GM21526 (cell line): ENCODE data around the gene CALN1.

ENCODE experiments used
- ATAC-seq: cut with Tn5 transposase; IDR thresholded peaks from one replicate; pipeline ENCODE4 v1.9.1; 2021; ENCODE audit warnings: moderate library complexity; ENCODE audit not compliant: unreplicated experiment, low FRiP score

Gene CALN1

DNA sequence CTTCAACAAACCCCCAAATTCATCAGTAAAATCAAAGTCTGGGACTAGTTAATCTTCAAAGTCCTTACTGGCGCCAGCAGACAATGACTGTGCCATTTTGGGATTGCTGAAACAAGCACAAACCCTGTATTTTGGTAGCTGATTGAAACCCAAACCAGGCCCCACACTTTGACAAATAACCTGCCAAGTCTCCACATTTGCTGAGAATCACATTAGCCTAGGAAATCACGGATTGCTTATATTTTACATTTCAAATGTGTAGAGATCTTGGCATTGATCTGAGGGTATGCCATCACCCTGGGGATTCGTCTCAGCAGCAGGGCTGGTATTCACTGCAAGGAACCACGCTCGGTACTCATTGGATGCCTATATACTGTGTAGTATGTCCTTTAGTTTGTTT lies 501.1 kb downstream of the CALN1 start:
- ATAC-seq = no peak

DNA sequence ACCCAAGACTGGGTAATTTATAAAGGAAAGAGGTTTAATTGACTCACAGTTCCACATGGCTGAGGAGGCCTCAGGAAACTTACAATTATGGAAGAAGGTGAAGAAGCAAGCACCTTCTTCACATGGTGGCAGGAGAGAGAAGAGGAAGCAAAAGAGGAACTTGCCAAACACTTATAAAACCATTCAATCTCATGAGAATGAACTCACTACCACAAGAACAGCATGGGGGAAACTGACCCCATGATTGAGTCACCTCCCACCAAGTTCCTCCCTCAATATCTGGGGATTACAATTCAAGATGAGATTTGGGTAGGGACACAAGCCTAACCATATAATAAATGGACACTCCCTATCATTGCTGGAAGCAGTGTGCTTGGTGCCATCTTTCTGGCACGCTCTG lies 506.3 kb downstream of the CALN1 start:
- ATAC-seq = no peak

DNA sequence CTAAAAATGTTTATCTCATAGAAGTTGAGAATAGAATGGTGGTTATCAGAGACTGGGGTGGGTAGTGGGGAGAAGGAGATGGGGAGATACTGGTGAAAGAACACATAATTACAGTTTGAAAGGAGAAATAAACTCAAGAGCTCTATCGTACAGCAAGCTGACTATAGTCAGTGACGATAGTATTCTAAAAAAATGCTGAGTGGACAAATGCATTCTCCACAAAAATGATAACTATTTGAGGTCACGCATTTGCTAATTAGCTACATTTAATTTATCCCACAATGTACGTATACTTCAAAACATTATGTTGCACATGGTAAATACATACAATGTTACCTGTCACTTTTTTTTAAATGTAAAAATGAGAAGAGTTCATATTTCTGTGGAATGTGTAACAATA lies 507.7 kb downstream of the CALN1 start:
- no peak for ATAC-seq

DNA sequence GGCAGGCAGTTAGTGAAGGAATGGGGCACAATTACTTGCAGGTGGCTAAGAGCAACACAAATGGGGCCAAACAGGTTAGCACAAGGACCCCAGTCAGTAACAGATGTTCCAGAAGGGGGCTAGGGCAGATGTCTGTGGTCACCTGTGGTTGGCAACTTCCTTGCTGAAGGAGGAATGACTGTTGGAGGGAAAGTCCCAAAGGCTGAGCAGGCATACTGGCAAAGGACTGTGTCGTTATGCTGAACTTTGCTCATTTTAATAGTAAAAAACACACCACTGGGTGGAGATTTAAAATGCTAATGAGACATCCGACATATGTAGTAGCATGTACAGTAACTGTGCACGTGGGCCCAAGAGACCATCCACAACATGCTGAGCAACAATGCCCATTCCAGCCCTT lies 511.6 kb downstream of the CALN1 start:
- ATAC-seq = no peak

DNA sequence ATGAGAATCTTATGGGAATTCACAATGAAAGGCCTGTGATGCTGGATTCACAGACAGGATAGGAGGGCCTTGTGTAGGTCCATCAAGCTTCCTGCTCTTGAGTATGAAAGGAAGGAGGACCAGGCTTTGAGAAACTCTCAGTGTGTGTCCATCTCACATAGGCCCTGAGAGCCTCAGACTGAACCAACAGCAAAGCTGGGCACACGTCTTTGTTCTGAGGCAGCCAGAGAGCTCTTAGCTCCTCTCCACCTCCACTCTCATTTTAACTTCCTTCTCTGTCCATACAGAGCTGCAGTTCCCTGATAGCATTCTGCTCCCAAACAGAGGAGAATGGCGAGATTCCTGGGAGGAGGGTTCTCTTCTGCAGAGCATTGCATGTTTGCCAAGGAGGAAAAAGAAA lies 515.6 kb downstream of the CALN1 start:
- ATAC-seq = no peak

DNA sequence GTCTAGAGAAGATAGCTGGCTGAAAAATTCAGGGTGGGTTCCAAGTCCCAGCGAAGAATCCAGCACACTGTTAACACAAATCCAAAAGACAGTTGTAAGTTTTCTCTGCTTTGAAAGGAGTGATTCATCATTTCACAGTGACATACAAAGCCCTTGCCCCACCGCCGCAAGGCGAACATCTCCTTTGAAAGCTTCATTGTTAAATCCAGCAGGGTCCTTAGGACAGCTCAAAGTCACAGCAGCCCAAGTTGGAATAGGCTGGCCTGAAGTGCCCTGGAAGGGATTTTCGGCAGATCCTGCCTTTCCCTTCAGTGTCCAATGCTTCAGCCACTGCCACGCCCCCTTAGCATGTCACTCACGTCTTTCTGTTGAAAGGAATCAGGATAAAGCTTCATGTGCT lies 526.1 kb downstream of the CALN1 start:
- ATAC-seq = no peak

DNA sequence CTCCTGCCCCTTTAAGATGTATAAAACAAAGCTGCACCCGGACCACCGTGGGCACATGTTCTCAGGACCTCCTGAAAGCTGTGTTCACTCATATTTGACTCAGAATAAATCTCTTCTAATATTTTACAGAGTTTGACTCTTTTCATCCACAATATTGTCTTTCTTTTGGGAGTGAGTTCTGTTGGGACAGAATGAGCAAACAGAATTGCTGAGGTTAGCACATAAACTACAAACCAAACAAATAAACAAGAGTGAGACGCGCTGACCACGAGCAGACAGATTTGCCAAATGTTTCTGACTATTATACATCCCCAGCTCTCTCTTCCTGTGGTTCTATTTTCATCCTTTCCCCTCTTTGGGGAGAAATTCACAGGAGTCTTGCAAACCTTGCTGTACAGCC lies 526.7 kb downstream of the CALN1 start:
- ATAC-seq = no peak

DNA sequence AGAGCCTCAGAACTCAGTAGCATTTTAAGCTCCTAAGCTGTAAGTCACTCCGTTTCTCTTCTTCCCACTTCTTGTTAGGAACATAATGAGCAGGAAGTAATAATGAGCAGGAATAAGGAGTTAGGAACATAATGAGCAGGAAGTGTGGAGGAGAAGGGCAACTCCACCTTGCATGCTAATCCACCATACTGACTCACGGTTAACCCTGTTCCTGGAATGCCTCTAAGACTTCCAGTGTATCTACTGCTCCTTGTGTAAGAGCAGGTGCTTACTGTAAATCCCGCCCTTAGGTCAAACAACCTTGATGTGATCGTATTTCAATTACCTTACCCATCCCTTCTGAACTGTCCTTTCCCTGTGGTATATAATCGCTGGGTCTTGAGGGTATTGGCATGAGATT lies 528.7 kb downstream of the CALN1 start:
- no peak for ATAC-seq

DNA sequence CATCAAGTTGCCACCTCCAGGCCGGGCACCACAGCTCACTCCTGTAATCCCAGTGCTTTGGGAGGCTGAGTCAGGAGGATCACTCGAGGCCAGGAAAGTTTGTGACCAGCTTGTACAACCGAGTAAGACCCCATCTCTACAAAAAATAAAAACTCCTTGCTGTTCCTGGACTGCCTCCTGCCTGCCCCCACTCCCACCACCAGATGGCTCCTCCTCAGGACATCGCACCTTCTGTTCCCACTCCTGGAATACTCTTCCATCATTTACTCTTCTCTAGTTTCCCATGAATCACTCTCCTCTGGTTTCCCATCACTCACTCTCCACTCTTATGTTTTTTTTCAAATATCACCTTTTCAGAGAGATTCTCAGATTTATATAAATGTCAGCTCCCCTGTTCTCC lies 540.7 kb downstream of the CALN1 start:
- no peak for ATAC-seq

DNA sequence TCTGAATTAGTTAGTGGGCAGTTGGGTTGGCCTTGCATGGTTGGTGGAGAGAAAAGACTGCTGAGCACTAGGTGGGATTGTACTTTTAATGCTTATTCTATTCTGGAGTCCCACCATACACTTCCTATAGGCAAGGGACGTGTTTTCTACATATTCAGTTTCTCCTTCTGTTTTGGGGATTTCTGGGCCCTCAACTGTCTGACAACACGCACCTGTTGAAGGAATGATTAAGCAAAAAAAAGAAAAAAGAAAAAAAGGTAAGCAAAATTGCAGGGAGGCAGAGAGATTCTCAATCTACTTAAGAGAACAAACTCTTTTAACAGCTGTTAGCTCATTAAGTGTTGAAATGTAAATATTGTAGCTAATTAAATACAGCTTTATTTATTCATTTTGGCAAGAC lies 541.3 kb downstream of the CALN1 start:
- no peak for ATAC-seq

DNA sequence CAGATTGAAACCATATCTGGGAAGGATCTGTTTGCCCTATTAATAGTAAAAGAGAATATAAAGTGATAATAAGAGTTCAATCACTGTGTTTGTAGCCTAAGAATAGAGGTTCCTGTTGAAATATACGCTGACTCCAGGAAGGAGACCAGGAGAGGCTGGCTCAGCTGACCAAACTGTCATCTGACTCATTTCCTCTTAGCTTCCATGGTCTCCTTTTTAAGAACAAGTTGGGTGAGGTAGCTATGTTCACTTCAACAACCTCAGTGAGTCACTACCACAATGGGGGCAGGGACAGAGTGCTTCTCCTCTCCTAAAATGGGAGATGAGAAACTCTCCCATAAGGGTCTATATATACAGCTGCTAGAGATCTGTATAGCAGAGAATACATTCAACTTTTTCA lies 543.3 kb downstream of the CALN1 start:
- no peak for ATAC-seq

DNA sequence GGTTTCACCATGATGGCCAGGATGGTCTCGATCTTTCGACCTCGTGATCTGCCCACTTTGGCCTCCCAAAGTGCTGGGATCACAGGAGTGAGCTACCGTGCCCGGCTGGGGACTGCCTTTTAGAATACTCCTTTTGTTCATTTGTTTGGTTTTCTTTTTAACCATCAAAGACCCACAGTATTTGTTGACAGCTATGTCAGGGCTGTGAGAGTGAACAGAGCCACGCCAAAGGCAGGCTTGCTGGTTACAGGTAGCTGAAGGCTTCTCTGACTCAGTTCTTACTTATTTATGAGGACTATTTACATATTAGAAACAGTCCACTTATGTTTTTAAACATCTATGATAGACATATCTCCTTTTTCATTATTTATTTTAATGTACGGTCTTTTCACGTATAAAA lies 544.5 kb downstream of the CALN1 start:
- no peak for ATAC-seq

DNA sequence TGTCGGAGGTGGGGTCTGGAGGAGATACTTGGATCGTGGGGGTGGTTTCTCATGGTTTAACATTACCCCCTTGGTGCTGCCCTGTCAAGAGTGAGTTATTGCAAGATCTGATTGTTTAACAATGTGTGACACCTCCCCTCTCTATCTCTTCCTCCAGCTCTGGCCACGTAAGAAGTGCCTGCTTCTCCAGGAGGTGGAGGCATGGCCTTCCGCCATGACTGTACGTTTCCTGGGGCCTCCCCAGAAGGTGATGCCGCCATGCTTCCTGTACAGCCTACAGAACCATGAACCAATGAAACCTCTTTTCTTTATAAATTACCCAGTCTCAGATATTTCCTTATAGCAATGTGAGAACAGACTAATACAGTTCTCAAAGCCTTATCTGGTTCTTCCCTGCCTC lies 547.0 kb downstream of the CALN1 start:
- no peak for ATAC-seq

DNA sequence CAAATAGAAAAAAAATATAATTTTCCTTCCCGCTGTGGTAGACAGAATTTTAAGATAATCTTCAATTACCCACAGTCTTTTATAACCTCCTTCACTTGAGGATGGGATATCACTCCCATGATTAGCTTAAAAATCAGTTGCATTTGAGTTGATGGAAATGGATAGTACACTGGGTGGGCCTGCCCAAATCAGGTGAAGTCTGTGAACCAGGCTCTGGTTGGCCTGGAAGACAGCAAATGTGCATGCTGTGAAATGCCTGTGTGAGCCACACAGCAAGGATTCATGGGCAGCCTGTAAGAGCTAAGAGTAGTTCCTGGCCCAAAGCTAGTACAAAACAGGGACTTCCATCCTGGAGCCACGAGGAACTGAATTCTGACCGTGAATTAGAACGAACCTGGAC lies 548.0 kb downstream of the CALN1 start:
- no peak for ATAC-seq

DNA sequence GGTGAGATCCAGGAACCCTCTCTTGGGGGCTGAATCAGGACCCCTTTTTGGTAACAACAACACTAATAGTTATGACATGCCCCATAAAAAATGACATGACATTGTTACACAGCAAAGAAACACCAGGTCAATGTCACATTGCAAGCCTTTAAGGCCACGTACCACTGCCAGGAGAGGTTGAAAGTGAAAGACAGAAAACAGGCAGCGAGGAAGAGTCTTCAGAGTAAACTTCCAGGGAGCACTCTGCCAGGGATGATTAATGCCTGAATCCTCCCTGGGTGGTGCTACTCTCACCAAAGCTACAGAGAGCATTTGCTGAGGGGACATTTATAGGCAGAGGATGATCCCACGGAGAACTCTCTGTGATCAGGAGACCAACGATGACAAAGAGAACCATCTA lies 551.6 kb downstream of the CALN1 start:
- no peak for ATAC-seq

DNA sequence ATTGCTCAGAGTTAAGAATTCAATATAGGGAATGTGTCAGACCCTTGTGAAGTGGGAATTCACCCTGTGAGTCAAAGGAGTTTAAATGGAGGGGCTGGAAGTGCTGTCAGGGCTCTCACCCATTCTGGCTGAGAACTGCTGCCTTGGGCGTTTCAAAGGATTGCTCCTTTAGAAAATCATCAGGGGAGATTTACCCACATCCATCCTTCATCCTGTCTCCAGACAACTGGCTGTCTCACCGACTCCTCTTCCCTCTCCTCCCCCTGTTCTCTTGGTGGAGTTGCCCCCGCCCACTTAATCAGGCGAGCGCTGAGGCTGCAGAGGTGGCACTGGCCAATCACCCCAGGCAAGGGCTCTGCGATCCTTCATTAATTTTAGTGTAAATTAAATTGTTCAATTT lies 554.8 kb downstream of the CALN1 start:
- no peak for ATAC-seq

DNA sequence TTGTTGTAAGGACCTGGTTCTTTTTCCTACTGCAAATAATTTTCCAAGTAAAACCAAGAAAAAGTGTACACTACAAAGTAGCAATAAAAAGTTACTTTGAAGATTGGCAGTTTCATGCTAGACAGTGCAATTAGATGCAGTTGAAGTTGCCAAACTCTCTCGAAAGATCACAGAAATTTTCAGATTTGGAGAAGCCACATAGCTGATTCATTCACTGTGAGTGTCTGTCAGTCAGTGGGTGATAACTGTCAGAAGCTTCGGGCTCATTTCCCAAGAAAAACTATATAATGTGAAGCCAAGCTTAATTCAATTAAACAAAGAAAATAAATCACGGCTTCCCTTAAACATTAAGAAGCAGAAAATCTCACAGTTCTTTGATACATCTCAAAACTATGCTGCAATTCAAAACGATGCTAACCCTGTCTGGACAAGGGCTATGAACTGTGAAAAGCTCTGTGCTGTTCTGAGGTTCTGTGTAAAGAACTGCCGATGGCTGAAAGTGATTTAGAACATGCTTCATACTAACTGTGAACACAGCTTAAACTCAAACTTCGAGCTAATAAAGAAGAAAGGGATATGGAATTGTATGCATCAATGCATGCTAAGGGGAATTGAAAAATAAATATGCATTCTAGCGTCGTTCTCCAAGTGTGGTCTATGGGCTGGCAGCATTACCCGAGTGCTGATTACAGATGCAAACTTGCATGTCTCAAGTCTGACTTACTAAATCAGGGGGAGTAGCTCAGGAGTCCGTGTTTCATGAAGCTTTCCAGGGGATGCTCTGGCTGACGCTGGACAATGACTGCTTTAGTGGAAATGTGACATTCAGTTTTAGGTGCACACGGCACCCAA lies 557.4 kb downstream of the CALN1 start:
- ATAC-seq = no peak

DNA sequence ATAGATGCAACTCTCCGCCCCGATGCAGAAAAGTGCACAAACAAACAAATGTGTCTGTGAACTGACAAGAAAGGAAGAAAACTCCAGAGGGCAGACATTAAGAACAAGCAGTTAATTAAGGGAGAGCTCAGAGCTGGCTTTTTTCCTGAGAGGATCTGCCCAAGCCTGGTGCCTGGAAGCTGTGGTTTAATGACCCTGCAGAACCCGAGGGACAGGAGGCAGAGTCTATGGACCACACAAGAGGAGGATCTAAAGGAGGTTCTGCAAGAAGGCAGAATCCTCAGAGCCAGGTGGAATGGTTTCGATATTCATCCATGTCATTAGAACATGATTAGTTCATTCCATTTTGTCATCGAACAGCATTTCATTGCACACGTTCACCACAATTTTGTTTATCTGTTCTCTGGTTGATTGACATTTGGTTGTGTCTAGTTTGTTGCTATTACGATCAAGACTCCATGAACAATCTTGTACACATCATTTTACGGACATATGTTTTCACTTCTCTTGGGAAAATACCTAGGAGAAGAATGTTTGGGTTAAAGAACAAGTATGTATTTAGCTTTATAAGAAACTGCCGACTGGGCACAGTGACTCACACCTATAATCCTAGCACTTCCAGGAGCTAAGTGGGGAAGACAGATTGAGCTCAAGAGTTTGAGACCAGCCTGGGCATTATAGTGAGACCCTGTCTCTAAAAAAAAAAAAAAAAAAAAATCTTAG lies 560.2 kb downstream of the CALN1 start:
- ATAC-seq = no peak

DNA sequence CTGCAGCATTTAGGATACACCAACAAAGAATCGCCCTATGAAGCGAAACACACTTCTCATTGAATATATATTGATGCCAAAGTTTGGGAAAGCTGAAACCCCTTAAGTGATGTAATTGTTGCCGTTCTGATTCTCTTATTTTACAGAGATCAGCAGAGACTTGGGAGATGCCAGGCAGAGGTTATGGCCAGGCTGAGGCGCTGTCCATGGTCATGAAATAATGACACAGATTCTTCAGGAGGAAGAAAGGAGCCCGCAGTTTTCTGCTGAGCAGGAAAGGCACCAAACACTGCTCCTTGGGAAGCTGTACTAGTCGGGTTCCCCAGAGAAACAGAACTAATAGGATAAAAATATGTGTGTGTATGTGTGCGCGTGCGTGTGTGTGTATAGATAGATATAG lies 566.0 kb downstream of the CALN1 start:
- ATAC-seq = no peak

DNA sequence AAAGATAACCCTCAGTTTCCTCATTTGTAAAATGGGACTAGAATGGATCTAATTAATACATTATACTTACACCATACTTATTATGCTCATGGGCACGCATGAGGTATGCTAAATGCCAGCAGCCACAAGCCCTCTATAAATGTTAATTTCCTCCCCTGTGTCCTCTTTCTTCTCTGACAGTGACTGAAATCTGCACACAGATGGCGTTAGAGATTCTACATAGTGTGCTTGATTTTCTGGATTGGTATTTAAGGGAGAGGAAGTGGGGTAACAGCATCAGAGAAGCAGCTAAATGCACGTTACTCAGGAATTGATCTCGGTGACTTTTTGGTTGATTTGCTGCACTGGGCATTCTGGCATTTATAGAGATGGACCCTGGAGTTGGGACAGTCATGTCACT lies 568.5 kb downstream of the CALN1 start:
- no peak for ATAC-seq

DNA sequence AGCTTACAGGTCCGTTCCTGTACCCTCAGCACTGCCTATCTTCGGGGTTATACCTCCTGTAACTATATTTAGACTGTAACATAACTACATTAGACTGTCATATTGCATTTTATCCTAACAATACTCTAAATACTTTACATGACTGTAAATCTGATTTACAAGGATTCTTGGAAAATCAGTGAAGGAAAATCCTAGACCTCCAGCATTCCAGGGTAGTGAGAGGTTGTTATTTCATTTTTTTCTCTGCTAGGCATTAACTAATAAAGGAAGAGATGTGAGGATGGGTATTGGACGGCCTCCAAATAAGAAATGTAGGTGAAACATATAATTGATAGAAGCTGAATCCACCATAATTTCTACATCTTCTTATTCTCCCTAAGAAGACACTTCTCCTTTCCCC lies 569.4 kb downstream of the CALN1 start:
- no peak for ATAC-seq

DNA sequence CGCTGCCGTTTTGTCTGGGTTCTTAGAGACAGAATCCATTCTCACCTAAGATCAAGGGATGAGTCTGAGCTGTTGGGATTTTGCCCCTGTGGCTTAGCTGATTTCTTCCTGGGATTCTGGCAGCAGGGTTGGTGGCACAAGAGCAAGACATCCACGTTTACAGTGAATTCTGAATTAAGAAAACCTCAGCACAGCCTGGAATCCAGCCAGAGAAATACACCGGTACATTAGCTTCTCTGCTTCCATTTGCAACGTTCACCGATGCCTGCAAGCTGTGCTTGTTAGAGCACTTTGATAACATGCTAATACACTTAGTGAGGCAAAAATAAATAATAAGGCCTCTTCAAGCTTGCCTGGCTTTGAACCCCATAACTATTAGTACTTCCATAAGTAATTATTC lies 569.8 kb downstream of the CALN1 start:
- ATAC-seq = no peak
